HG03432 (cell line): ENCODE measurements around the gene SYNE1.
"Not testable (repeated sequence)": the region's sequence is repeated elsewhere in the genome, so short reads cannot be mapped to it uniquely, and the experiment has no call there.

Experiments
- ATAC-seq: cut with Tn5 transposase; IDR thresholded peaks from one replicate; pipeline ENCODE4 v1.9.1; 2021; ENCODE audit warnings: mild to moderate bottlenecking, moderate library complexity; ENCODE audit not compliant: unreplicated experiment

Gene SYNE1

DNA sequence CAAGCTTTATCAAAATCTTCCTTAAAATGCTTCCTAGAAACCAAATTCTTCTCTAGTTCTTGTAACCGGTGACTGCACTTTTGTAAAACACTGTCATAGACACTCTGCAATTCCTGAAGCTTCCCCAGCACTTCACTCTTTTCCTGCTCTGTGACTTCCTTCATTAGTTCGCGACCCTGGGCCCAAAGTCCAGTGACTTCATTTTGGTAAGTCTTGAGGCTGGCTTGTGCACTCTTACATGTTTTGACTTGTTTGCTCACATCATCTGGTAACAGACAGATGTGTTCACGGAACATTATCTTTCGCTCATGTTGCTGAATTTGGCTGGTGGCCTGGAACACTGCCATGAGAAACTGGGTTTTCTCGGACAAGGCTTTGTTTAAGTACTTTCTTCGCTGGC lies 306.2 kb downstream of the SYNE1 start:
- no peak for ATAC-seq

DNA sequence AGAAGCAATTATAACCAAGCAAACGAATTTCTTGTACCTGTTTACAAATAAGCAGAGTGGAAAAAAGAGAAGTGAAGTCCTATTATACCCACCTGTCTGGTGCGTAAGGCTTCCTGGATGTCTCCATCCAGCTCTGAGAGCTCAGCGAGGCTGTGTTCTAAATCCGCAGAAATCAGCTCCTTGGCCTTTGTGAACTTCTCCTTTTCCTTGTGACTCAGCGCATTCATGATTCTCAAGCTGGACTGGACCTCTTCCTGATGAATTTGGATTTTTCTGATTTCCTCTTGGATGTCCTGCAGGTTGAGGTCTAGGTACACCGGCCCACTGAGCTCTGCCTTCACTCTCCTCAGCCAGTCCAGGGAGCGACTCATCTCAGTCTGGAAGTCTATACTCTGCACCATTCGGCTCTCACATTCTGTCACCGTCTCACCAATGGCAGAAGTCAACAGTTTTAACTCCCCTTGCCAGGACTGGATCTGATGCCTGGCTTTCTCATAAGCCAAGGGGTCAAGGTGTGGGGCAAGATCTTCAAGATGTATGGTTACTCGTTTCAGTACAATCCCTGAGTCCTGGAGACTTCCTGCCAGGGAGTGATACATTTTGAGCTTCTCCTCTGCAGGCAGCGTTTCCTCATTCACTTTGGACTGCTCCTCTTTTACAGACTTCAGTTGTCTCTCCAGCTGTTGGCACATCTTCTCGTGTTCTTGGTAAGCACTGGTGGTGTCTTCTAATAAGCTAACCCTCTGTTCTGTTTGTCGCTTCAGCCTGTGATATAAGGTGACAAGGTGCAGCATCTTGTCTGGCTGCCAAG lies 307.3 kb downstream of the SYNE1 start:
- ATAC-seq: no peak

DNA sequence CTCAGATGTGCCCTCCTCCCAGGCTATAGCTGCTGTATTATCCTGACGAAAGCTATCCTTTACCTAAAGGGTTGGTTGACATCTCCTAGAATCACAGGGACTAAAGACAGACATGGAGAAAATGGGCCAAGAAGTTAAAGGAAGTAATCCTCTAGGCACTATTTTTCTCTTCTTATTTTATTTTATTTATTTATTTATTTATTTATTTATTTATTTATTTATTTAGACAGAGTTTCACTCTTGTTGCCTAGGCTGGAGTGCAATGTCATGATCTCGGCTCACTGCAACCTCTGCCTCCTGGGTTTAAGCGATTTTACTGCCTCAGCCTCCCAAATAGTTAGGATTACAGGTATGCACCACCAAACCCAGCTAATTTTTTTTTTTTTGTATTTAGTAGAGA lies 309.0 kb downstream of the SYNE1 start:
- ATAC-seq: not testable (repeated sequence)

DNA sequence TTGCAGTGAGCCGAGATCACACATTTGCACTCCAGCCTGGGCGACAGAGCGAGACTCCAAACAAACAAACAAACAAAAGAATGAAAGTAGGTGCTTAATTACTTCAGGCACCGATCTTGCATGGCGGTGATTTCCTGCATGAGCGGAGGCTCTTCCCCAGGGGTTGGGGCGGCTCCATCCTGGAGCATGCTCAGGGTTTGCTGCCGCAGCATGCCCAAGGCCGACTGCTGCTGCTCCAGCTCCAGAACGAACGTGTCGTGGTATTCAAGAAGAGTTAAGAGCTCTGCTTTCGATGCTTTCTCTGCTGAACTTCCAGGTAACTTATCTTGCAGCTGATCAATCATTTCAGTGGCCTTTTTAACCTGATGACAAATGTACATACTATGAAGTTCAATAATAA lies 313.8 kb downstream of the SYNE1 start:
- no peak for ATAC-seq

DNA sequence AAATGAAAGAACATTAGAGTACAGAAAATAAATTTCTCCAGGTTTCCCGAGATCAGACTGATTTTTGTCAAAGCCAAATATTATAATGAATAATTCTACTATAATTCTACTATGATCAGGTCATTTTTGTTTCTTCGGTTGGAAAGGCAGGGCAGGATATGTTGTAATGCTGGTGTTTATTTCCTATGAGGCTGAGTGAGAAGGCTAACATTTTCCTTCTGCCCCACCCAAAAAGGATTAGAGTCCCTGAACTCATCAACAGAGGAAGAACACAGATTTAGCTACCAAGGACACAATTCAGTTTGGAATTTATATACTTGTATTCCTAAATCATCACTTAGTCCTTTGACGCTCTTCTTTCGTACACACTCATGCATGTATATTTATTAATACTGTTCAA lies 318.9 kb downstream of the SYNE1 start:
- ATAC-seq: no peak

DNA sequence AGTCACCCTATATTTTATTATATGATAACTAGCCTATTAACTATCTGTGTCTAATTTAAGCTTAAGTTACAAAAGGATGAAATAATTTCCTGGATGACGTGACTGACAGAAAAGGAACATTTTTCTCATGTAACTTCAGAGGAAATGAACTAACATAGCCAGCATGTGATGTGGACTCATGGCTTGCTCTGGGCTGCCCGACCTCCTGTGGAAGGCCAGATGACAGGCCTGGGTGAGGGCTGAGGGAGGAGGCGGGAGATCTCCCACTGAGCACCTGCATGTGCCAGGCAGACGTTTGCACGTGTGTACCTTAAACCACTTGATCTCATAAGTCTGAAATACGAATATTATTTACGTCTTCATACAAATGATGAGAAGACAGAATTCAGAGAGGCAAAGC lies 321.1 kb downstream of the SYNE1 start:
- no peak for ATAC-seq

DNA sequence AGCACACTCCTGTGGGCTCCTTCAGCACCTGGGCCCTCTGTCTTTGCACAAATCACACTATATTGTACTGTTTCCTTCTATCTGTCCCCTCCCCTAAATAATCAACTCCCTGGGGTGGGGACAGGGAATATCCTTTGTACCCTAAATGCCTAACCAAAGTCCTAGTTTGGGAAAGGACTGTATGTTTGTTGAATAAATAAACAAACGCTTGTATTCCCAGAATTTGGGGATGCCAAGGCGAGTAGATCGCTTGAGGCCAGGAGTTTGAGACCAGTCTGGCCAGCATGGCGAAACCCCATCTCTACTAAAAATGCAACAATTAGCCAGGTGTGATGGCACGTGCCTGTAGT lies 322.7 kb downstream of the SYNE1 start:
- ATAC-seq: no peak

DNA sequence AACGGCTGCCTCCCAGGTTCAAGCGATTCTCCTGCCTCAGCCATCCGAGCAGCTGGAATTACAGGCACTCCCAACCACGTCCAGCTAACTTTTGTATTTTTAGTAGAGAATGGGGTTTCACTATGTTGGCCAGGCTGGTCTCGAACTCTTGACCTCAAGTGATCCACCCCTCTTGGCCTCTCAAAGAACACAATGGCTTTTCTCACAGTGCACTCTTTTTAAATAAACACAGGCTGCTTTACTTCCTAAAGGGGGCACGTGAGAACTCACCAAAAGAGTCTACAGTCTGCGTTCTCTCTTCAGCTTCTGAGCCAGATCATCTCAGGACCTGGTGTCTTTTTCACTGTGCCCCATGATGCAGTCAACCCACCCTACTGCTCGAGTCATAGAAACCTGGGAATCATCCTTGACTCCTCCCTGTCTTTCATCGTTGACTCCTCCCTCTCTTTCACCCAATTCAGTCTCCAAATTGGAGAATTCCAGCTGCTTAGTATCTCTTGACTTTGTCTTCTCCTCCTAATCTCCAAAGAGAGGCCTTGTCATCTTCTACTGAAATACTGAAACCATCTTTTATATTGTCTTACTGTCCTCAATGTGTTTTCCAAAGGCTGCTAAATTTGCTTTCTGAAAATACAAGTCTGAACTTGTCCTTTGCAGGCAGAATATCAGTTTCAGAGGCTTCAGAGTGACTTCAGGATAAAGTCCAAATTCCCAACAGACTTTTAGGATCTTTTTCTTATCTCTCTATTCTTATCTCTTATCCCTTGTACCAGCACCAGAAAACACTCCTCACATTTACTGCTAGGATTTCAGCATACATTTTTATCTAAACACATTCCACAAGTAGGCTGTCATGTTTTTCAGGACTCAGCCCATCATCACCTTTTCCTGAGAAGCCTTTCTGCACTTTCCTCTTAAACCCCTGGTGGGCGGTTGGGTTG lies 323.4 kb downstream of the SYNE1 start:
- ATAC-seq: no peak

DNA sequence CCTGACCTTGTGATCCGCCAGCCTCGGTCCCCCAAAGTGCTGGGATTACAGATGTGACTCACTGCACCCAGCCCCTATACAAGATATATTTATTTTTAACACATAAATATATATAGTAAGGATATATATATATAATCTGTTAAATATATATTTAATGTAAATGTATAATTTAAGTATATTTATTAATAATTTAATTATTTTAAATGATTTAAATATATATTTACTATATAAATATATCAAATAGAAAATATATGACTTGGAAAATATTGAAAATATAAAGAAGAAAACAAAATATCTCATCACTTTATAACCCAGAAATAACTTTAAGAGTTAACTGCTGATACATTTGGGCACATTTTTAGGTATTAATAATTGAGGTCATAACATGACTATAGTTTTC lies 324.7 kb downstream of the SYNE1 start:
- no peak for ATAC-seq

DNA sequence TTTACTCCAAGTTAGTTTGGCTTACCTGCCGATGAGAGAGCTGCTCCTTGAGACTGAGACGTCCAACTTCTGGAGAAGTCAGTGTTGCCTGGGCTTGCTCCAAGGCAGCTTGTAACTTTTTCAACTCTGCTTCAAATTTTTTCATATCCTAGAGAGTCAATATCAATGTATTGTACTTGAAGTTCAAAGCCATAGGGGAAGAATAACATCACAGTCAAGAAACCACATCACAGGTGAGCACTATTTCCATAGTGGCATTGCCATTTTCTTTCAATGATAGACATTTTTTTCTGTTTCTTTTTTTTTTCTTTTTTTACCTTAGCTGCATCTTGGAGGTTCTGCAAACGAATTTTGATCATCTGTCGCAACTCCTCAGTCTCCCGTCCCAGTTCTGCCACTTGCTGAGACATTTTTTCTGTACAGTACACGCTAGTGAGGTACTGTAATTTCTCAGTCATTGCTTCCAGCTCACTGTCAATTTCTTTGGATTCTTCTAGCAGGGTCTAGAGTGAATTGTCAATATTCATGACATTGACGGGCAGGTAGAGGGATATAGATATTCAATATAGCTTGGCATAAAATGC lies 326.7 kb downstream of the SYNE1 start:
- no peak for ATAC-seq

DNA sequence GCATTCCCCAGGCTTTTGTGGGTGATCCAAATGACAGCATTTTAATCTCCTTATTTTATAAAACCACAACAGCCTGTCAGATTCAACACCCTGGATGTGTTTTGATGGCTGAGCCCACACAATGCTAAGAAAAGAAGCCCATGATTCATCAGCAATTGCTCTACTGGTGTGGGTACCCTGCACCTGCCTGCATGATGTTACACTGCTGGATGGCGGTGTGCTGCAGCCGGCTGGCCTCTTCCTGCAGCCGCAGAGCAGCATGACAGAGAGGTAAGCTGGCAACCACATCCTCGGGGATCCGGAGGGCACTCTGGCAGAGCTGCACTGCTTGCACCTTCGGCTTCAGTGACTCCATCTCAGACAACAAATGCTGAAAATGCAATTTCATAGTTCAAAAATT lies 327.5 kb downstream of the SYNE1 start:
- ATAC-seq: no peak

DNA sequence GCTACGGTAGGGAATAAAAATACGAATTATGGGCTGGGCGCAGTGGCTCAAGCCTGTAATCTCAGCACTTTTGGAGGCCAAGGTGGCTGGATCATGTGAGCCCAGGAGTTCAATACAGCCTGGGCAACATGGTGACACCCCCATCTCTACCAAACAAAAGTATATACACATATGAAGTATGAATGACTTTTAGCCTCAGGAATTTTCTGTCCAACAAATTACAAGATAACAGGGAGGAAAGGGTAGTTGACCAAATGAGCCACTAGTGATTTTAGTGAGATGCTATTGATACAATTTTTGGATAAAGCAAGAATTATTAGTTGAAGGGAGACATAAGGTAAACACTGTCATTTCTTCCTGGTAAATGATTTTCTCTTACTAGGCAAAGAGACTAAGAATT lies 328.2 kb downstream of the SYNE1 start:
- ATAC-seq: no peak

DNA sequence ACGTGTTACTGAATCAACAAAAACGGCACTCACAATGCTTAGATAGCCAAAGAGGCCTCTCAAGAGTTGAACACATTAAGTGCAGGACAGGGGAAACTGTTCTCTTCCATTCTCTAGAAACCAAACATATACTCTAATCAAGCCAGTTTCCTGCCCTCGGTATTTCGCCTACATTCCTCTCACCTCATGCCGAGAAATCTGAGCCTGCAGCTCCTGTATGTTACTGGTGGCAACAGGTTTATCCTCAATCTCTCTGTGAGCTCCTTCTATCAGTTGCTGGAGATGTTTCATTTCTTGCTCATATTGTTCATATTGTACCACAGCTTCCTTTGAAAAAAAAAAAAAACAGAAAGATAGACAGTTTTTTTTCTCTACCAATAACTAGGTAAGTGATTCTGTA lies 328.9 kb downstream of the SYNE1 start:
- no peak for ATAC-seq

DNA sequence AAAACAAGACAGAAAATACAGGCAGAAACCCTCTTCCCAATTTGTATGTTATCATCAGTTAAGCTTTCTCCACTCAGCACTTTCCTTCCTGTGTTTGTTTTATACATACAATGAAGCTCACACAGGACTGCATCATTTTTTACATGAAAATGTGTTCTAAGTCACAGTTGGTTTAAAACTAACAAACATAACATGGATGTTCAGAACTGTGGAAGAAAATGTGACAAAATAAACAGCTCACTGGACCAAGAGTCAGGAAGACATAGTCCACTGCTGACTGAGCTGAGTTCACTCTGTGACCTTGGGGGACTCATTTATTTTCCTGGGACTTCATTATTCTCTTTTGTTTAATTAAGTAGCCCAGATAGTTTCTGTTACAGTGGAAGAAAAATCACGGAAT lies 331.5 kb downstream of the SYNE1 start:
- no peak for ATAC-seq

DNA sequence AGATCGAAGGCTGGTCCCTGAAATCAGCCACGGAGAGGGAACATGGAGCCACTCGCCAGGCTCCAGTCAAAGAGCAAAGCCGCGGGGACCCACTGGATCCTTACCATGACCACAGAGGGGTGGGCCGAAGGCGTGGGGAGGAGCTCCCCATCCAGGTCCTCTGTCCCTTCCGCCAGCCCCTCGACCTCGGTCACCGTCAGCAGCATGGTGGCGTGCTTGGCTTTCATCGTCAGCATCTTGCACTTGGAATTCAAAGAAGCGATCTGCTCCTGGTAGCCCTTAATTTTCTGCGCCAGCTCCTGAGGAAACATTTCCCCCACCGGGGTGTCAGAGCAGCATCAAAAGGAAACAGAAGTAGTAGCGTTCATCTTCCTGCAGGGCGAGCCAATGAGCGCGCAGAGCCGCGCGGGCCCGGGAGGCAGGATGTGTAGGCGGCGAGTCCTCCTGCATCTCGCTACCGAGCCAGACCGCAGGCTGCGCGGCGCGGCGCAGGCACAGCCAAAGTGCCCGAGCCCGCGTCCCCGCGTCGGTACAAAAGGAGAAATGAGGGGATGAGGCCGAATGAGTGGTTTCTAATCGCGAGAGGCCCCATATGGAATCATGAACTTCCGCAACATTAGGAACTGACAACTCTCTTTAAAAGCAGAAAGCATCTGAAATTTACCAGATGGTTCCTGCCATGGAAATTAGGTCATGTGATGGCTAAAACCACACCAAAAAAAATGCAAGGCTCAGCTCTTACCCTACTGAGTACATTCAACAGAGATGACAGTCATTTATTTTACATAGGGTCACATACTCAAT lies 335.2 kb downstream of the SYNE1 start:
- ATAC-seq: peak; percentile 94

DNA sequence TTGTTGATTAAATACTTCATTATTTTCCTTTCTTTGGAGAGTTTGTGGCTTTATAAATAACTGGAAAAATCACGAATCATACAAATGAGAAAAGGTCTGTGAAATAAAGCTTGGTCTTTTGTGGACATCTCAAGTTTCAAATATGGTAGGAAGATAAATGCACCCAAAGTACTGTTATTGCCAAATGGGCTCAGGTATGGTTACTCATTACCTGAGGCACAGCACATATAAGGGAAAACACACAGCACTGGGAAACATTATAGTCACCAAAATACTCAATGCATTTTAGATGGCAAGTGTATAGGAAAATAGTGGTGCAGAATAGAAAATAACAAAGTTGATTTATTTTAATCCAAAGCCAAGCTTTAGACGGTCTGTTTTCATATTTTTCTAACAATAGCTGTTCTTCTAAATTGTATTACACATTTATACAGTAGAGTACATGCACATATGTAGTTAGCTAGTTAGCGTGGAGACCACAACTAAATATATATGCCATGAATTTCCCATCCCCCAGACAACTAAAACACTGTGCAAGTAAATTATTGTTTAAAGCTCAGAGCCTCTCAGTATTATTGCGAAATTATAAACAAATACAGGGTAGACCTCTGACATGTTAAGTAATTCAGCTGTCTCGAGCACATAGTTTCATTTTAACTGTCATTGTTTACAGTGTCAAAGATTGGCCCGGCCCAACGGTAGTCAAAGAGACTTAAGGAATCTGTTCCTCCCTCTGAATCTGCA lies 336.0 kb downstream of the SYNE1 start:
- ATAC-seq: peak; percentile 25

DNA sequence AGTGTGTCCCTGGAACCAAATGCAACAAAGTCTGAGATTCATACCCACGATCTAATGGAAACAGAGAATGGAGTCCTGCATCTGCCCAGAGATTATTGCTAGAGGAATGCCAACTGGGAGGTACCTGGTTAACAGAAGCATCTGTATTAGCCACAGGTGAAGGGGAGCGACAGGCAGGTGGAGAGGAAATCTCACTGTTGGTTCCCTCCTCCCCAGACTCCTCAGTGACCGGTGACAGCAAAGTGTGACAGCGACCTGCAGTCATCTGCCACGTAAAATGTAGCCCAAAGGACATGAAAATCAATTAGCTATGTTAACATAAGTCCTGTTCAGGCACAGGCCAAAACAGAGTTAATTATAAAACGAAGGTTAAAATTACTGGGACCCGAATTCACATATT lies 336.6 kb downstream of the SYNE1 start:
- no peak for ATAC-seq

DNA sequence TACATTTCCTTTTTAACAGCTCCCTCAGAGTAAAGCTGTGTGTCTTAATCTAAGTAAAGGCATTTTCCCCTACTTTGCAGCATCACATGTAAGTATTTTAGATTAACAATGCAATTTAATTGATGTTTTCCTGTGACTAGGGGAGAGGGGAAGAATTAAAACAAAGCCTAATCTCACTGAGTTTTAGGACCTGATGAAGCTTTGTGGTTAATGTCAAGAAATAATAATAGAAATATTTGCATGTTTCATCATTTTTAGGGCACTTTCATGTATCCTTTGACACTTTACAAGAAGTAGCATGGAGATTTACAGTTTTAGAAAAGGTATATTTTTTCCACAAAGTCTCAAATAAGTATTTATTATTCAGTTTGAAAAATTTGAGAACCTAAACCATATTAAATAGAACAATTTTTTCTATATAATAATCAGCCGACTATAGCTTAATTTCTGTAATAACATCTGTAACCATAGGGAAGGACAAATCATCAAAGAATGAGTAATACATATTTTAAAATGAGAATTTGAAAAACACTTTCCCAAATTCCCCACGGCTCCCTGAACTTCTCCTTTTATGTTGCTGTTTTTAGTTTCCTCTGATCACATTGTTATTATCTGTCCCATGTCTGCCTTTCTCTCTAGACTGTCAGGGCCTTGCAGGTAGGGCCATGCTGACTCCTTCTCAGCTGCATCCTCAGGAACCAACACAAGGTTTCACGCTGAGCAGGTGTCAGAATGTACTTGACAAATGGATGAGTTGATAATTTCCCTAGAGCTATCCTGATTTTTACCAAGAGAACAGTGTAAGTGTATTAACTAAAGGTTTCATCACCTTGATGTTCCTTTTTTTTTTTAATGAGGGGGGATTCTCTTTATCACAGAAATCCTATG lies 338.1 kb downstream of the SYNE1 start:
- no peak for ATAC-seq

DNA sequence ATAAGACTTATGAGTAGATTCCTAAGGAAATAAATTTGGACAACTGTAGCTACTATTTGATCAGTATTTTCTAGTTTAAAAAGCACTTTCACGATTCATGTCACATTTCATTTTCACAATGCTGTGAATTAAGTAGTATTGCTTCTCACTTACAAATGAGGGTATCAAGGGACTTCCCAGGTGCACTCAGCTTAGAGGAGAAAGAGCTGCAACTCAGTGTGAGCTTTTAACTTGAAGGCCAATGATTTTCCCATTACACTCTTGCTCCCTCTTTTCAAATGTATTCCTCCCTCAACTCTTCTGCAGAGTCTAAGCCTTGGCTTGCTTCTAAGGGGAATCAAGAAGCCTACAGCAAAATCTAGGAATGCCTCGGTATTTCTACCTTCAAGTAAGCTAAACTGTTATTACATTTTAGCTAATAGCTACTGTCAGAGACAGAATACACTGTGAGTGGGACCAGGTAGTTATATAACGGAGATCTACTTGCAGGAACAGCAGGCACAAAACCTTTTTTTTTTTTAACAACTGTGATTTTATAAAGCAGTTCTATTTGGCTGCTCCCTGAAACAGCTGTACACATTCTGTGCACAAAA lies 339.0 kb downstream of the SYNE1 start:
- peak; percentile 18 for ATAC-seq
